GM19035 (cell line): Measurements from ENCODE around the gene MMAB.
"Not testable (repeated sequence)": the region's sequence is repeated elsewhere in the genome, so short reads cannot be mapped to it uniquely, and the experiment has no call there.

Source experiments
- ATAC-seq: cut with Tn5 transposase; IDR thresholded peaks from one replicate; pipeline ENCODE4 v1.9.1; 2021; ENCODE audit not compliant: unreplicated experiment

Gene MMAB

GRCh38 chr12:109604132-109604585 lies 30.9 kb upstream of the MMAB start:
- no peak for ATAC-seq

GRCh38 chr12:109602132-109602531 lies 28.8 kb upstream of the MMAB start:
- not testable (repeated sequence) for ATAC-seq

- no peak for ATAC-seq
Measured at GRCh38 chr12:109601557-109601956, 28.3 kb upstream of the MMAB start.

- ATAC-seq: no peak
Measured at GRCh38 chr12:109600995-109601394, 27.7 kb upstream of the MMAB start.

- ATAC-seq: no peak
Measured at GRCh38 chr12:109600481-109600880, 27.2 kb upstream of the MMAB start.

- ATAC-seq: no peak
Measured at GRCh38 chr12:109599087-109599486, 25.8 kb upstream of the MMAB start.

- ATAC-seq: no peak
Measured at GRCh38 chr12:109598428-109598854, 25.1 kb upstream of the MMAB start.

GRCh38 chr12:109597795-109598427 lies 24.6 kb upstream of the MMAB start:
- ATAC-seq: no peak

GRCh38 chr12:109597414-109597794 lies 24.1 kb upstream of the MMAB start:
- ATAC-seq: no peak

- ATAC-seq: no peak
Measured at GRCh38 chr12:109596418-109597244, 23.3 kb upstream of the MMAB start.

- ATAC-seq: no peak
Measured at GRCh38 chr12:109595321-109595902, 22.1 kb upstream of the MMAB start.

GRCh38 chr12:109594556-109595317 lies 21.4 kb upstream of the MMAB start:
- no peak for ATAC-seq

- ATAC-seq: no peak
Measured at GRCh38 chr12:109592905-109593272, 19.6 kb upstream of the MMAB start.

- ATAC-seq: no peak
Measured at GRCh38 chr12:109592195-109592904, 19.0 kb upstream of the MMAB start.

- no peak for ATAC-seq
Measured at GRCh38 chr12:109591041-109591440, 17.7 kb upstream of the MMAB start.

- ATAC-seq: no peak
Measured at GRCh38 chr12:109590566-109590965, 17.3 kb upstream of the MMAB start.

- ATAC-seq: no peak
Measured at GRCh38 chr12:109589691-109590245, 16.5 kb upstream of the MMAB start.

GRCh38 chr12:109589240-109589590 lies 15.9 kb upstream of the MMAB start:
- ATAC-seq: no peak

GRCh38 chr12:109588461-109589239 lies 15.3 kb upstream of the MMAB start:
- ATAC-seq: no peak

GRCh38 chr12:109587921-109588320 lies 14.6 kb upstream of the MMAB start:
- ATAC-seq: no peak
